HL-60 (cell line): ENCODE results near the gene PRELP.

Source experiments
- DNase-seq, 2 experiments: peaks; one replicate each; pipeline ENCODE4 v3.0.0-alpha.2; 2010 to 2020; ENCODE audit warnings: low read depth in 1 of 2, low spot score in 1 of 2
- H3K27ac ChIP-seq: fragments of 250-450 bp; sonication (Bioruptor Pico); replicated peaks from 2 replicates; pipeline ENCODE4 v1.5.1; 2020; ENCODE audit warnings: mild to moderate bottlenecking, moderate library complexity
- H3K27me3 ChIP-seq: fragments of 250-450 bp; sonication (Bioruptor Pico); 2 replicates; pipeline ENCODE4 v1.5.1; 2021; ENCODE audit warnings: mild to moderate bottlenecking, moderate library complexity; ENCODE audit not compliant: insufficient read depth, poor library complexity, severe bottlenecking
- H3K4me3 ChIP-seq: replicated peaks from 2 replicates; pipeline ENCODE4 v1.5.1; 2011; ENCODE audit warnings: mild to moderate bottlenecking, control low read depth, low read length; ENCODE audit not compliant: insufficient read depth
- GABPA ChIP-seq: IDR thresholded peaks from 2 replicates; pipeline ENCODE4 v1.6.1; 2012; ENCODE audit warnings: low read depth
- POLR2AphosphoS5 ChIP-seq: IDR thresholded peaks from 2 replicates; pipeline ENCODE4 v1.6.1; 2012; ENCODE audit warnings: low read depth
- SPI1 ChIP-seq: IDR thresholded peaks from 2 replicates; pipeline ENCODE4 v1.6.1; 2012; ENCODE audit warnings: low read depth, mild to moderate bottlenecking, borderline replicate concordance
- TF ChIP-seq, protein P1 (sequence below): IDR thresholded peaks from one replicate; pipeline ENCODE4 v1.5.1; 2011; ENCODE audit warnings: low read length, control low read depth, inconsistent platforms; ENCODE audit not compliant: insufficient read depth
- TF ChIP-seq, protein P2 (sequence below): IDR thresholded peaks from 2 replicates; pipeline ENCODE4 v1.6.1; 2012; ENCODE audit warnings: low read depth; ENCODE audit not compliant: insufficient replicate concordance

The PRELP gene

DNA sequence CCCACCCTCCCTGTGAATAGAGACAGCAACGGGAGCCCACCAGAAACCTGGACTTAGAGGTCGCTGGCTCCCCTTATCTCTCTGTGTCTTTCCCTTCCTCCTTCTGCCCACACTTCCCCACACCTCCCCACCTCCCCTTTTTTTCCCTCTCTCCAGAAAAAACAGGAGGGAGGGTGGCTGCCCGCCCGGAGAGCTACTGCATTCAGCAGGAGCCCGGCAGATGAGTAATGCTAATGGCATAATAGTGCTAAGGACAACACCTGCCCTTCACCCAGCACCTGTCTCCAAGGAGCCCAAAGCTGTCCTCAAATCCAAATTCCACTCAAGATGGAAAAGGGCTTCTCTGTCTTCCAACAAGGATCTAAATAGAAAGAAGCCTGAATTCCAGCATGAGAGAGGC lies 11.4 kb upstream of the PRELP start:
- TF ChIP-seq, protein P1, sequence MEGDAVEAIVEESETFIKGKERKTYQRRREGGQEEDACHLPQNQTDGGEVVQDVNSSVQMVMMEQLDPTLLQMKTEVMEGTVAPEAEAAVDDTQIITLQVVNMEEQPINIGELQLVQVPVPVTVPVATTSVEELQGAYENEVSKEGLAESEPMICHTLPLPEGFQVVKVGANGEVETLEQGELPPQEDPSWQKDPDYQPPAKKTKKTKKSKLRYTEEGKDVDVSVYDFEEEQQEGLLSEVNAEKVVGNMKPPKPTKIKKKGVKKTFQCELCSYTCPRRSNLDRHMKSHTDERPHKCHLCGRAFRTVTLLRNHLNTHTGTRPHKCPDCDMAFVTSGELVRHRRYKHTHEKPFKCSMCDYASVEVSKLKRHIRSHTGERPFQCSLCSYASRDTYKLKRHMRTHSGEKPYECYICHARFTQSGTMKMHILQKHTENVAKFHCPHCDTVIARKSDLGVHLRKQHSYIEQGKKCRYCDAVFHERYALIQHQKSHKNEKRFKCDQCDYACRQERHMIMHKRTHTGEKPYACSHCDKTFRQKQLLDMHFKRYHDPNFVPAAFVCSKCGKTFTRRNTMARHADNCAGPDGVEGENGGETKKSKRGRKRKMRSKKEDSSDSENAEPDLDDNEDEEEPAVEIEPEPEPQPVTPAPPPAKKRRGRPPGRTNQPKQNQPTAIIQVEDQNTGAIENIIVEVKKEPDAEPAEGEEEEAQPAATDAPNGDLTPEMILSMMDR = no peak
- TF ChIP-seq, protein P2, sequence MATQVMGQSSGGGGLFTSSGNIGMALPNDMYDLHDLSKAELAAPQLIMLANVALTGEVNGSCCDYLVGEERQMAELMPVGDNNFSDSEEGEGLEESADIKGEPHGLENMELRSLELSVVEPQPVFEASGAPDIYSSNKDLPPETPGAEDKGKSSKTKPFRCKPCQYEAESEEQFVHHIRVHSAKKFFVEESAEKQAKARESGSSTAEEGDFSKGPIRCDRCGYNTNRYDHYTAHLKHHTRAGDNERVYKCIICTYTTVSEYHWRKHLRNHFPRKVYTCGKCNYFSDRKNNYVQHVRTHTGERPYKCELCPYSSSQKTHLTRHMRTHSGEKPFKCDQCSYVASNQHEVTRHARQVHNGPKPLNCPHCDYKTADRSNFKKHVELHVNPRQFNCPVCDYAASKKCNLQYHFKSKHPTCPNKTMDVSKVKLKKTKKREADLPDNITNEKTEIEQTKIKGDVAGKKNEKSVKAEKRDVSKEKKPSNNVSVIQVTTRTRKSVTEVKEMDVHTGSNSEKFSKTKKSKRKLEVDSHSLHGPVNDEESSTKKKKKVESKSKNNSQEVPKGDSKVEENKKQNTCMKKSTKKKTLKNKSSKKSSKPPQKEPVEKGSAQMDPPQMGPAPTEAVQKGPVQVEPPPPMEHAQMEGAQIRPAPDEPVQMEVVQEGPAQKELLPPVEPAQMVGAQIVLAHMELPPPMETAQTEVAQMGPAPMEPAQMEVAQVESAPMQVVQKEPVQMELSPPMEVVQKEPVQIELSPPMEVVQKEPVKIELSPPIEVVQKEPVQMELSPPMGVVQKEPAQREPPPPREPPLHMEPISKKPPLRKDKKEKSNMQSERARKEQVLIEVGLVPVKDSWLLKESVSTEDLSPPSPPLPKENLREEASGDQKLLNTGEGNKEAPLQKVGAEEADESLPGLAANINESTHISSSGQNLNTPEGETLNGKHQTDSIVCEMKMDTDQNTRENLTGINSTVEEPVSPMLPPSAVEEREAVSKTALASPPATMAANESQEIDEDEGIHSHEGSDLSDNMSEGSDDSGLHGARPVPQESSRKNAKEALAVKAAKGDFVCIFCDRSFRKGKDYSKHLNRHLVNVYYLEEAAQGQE = no peak
- no peak for TF ChIP-seq GABPA
- no peak for TF ChIP-seq SPI1
- no peak for TF ChIP-seq POLR2AphosphoS5
- Histone ChIP-seq H3K27me3 (no peaks in the 10 kb centered on the region), H3K4me3 (no peak overlapping the region), H3K27ac (no peak overlapping the region)
- DNase-seq = no peak

DNA sequence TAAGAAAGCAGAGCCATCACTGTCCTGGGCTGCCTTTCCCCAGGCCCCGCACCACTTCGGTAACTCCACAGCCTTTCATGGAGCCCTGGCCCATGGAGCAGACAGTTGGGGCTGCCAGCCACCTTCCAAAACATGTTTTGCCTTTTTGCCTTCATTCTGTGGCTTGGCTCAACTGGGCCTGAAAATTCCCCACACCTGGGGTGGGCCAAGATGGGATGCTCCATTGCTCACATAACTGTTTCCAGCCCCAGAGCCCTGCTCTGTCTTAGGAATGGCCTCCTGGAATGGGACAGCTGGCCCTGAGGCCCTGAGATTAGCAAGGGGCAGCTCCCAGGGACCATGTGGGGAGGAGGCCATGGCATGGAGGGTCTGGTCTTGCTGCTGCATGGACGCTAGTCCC lies 10.9 kb upstream of the PRELP start:
- no peak overlapping the region for H3K27ac ChIP-seq
- no peak overlapping the region for H3K4me3 ChIP-seq
- TF ChIP-seq POLR2AphosphoS5 = no peak
- TF ChIP-seq SPI1 = no peak
- TF ChIP-seq, protein P1 = no peak
- no peak for TF ChIP-seq GABPA
- TF ChIP-seq, protein P2 = no peak
- H3K27me3 ChIP-seq = no peaks in the 10 kb centered on the region
- no peak for DNase-seq

DNA sequence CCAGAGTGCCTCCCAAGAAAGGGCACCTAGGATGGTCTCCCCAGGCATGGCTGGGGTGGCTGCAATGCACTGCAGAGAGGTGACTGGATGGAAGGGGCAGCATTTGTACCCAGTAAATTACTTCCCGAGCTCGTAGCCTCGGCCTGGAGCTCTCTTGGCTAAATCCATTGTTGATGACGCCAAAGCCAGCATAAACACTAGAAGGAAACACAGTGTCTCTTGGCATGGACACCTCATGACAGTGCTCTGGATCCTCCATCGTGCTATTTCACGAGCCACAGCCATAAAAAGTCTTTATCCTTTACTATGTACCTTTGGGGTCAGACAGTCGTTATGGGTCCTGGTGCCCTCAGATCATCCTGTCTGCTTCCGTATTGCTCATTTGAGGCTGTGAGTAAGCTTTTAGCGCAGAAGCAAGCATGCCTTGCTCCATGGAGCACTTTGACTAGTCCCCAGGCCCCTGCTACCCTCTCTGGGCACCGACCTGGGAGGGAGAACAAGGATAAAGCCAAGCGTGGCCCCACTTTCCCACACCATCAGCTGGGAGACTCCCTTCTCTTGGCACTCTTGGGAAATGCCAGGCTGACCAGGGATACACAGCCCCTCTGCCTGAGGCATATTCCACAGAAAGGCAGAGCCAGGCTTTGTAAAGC lies 10.3 kb upstream of the PRELP start:
- DNase-seq = no peak
- Histone ChIP-seq H3K27me3 (no peaks in the 10 kb centered on the region), H3K27ac (no peak overlapping the region), H3K4me3 (no peak overlapping the region)
- TF ChIP-seq SPI1 (no peak), POLR2AphosphoS5 (no peak), GABPA (no peak)
- TF ChIP-seq, protein P1 = no peak
- TF ChIP-seq, protein P2 = no peak
